SK-N-SH (cell line): ENCODE data around the gene NTRK2. TPM values are rescaled to one million over a fixed set of nuclear protein-coding genes. Genes with fewer than 3 reads are reported as not detected.

Experiments
- CTCF ChIA-PET: fragments of 300-600, 350-600 bp; formaldehyde crosslinking; extraction: SDS; loops from one replicate; lab custom pipeline; 2021; lab: Yijun Ruan, JAX
- POLR2A ChIA-PET: fragments of 350-600 bp; sonication (Branson Sonifier 250); formaldehyde crosslinking; extraction: SDS; loops from one replicate; lab custom pipeline; 2020; ENCODE audit warnings: antibody characterized with exemption, inconsistent platforms; lab: Yijun Ruan, JAX
- DNase-seq: peaks from one replicate; pipeline ENCODE4 v3.0.0; 2012
- H2AFZ ChIP-seq: fragments of 200-600 bp; sonication (generic); 2 replicates; pipeline ENCODE4 v1.8.1; 2016; ENCODE audit warnings: antibody characterized with exemption, mild to moderate bottlenecking, low read depth
- H3F3A ChIP-seq: fragments of 200-600 bp; sonication (generic); replicated peaks from 2 replicates; pipeline ENCODE3; 2016; ENCODE audit warnings: antibody characterized with exemption, mild to moderate bottlenecking; ENCODE audit not compliant: insufficient read depth
- H3K27ac ChIP-seq, 2 experiments: fragments of 200-500 bp in 1 of 2; fragments of 200-600 bp in 1 of 2; sonication (Bioruptor generic) in 1 of 2; sonication (generic), shearing (Covaris generic) in 1 of 2; 2 replicates each; pipeline versions ENCODE4 v1.5.1 to v1.6.1; 2014 to 2016; ENCODE audit warnings: low read depth in 2 of 2, inconsistent platforms in 1 of 2, low read length in 1 of 2, mild to moderate bottlenecking in 1 of 2, mixed read lengths in 1 of 2
- H3K27me3 ChIP-seq: fragments of 200-600 bp; sonication (generic), shearing (Covaris generic); 2 replicates; pipeline ENCODE4 v1.6.1; 2016; ENCODE audit warnings: mixed run types; ENCODE audit not compliant: insufficient read depth
- H3K36me3 ChIP-seq, 2 experiments: fragments of 200-500 bp in 1 of 2; fragments of 200-600 bp in 1 of 2; sonication (Bioruptor generic) in 1 of 2; sonication (generic) in 1 of 2; replicated peaks in 1 of 2; 2 replicates each; pipeline versions ENCODE3 to v1.5.1; 2014 to 2016; ENCODE audit warnings: low read length in 1 of 2, mild to moderate bottlenecking in 1 of 2; ENCODE audit not compliant: insufficient read depth in 2 of 2, control insufficient read depth in 1 of 2
- H3K4me1 ChIP-seq, 2 experiments: fragments of 200-500 bp in 1 of 2; fragments of 200-600 bp in 1 of 2; sonication (Bioruptor generic) in 1 of 2; sonication (generic), shearing (Covaris generic) in 1 of 2; 2 replicates each; pipeline versions ENCODE4 v1.5.1 to v1.6.1; 2014 to 2016; ENCODE audit warnings: low read depth in 1 of 2, low read length in 1 of 2, mixed run types in 1 of 2; ENCODE audit not compliant: insufficient read depth in 2 of 2, control insufficient read depth in 1 of 2
- H3K4me2 ChIP-seq: fragments of 200-600 bp; sonication (generic), shearing (Covaris generic); 2 replicates; pipeline ENCODE4 v1.6.1; 2017; ENCODE audit warnings: mixed run types
- H3K4me3 ChIP-seq, 2 experiments: fragments of 200-500 bp in 1 of 2; fragments of 200-600 bp in 1 of 2; sonication (Bioruptor generic) in 1 of 2; sonication (generic), shearing (Covaris generic) in 1 of 2; 2 replicates each; pipeline versions ENCODE4 v1.5.1 to v1.8.1; 2014 to 2016; ENCODE audit warnings: low read depth in 2 of 2, inconsistent platforms in 1 of 2, low read length in 1 of 2, mild to moderate bottlenecking in 1 of 2, mixed read lengths in 1 of 2, moderate library complexity in 1 of 2
- H3K79me2 ChIP-seq: fragments of 200-600 bp; sonication (generic); 2 replicates; pipeline ENCODE4 v1.8.1; 2017; ENCODE audit warnings: mild to moderate bottlenecking; ENCODE audit not compliant: insufficient read depth
- H3K9ac ChIP-seq: fragments of 200-600 bp; sonication (generic); 2 replicates; pipeline ENCODE4 v1.6.1; 2017; ENCODE audit warnings: mixed run types
- H3K9me2 ChIP-seq: fragments of 200-600 bp; sonication (generic); 2 replicates; pipeline ENCODE4 v1.6.1; 2017; ENCODE audit warnings: mixed run types
- H3K9me3 ChIP-seq: fragments of 200-600 bp; sonication (generic); 2 replicates; pipeline ENCODE4 v1.6.1; 2017; ENCODE audit warnings: mixed run types, mild to moderate bottlenecking, moderate library complexity
- H4K20me1 ChIP-seq: fragments of 200-600 bp; sonication (generic); 2 replicates; pipeline ENCODE4 v1.6.1; 2017; ENCODE audit warnings: mild to moderate bottlenecking, mixed run types; ENCODE audit not compliant: insufficient read depth
- CTCF ChIP-seq: fragments of 200-600 bp; sonication (generic); IDR thresholded peaks from 2 replicates; pipeline ENCODE4 v1.6.1; 2017; ENCODE audit warnings: antibody characterized with exemption, mild to moderate bottlenecking, moderate library complexity
- FOSL2 ChIP-seq: IDR thresholded peaks from 2 replicates; pipeline ENCODE4 v1.4.0; 2012; ENCODE audit warnings: low read depth, mild to moderate bottlenecking, moderate library complexity, borderline replicate concordance
- FOXJ3 ChIP-seq: sonication (generic); formaldehyde crosslinking; IDR thresholded peaks from 2 replicates; pipeline ENCODE4 v1.5.1; 2020; ENCODE audit warnings: mild to moderate bottlenecking, missing genetic modification reagents
- GATA2 ChIP-seq: sonication (generic); formaldehyde crosslinking; IDR thresholded peaks from 2 replicates; pipeline ENCODE4 v1.5.0; 2020; ENCODE audit warnings: mild to moderate bottlenecking, missing genetic modification reagents
- IRF3 ChIP-seq: fragments of 150-350 bp; IDR thresholded peaks from 2 replicates; pipeline ENCODE4 v1.6.1; 2016; ENCODE audit warnings: mild to moderate bottlenecking, low read depth, low read length
- RXRA ChIP-seq: IDR thresholded peaks from 2 replicates; pipeline ENCODE4 v1.4.0; 2012; ENCODE audit warnings: low read depth, mild to moderate bottlenecking, borderline replicate concordance
- TAF1 ChIP-seq: IDR thresholded peaks from 2 replicates; pipeline ENCODE4 v1.6.1; 2012; ENCODE audit warnings: low read depth, mild to moderate bottlenecking, low read length, moderate library complexity, borderline replicate concordance
- TCF12 ChIP-seq: IDR thresholded peaks from 2 replicates; pipeline ENCODE4 v1.4.0; 2012
- USF1 ChIP-seq: IDR thresholded peaks from 2 replicates; pipeline ENCODE4 v1.4.0; 2012; ENCODE audit warnings: low read depth, borderline replicate concordance
- ZBTB33 ChIP-seq: IDR thresholded peaks from 2 replicates; pipeline ENCODE4 v1.4.0; 2012; ENCODE audit warnings: low read depth, borderline replicate concordance
- WGBS: methylation state at CpG from one replicate; pipeline ENCODE4 v1.1.6; 2017; ENCODE audit warnings: low lambda C conversion rate; 5-methylcytosine and 5-hydroxymethylcytosine counted together
- polyA plus RNA-seq, 3 experiments: library from polyadenylated mRNA; depleted of rRNA; stranded (reverse); fragments of >200 nt; gene quantifications; 2 replicates each; pipeline ENCODE4 v1.2.3, GENCODE V29; 2012

Gene NTRK2
- polyA plus RNA-seq, 1 of the 3 experiments (the other 2 are of a cell fraction): 0.05 TPM

GRCh38 chr9:84652496-84653120, 16.9 kb upstream of the NTRK2 start:
- Histone ChIP-seq H3K4me3 (no peak overlapping the region), H3K9me2 (no peaks in the 10 kb centered on the region), H3K36me3 (no peaks in the 10 kb centered on the region), H3K9ac (no peak overlapping the region), H3K79me2 (no peaks in the 10 kb centered on the region), H3K9me3 (no peaks in the 10 kb centered on the region), H3K27ac (no peak overlapping the region), H3K4me2 (no peak overlapping the region), H3F3A (no peaks in the 10 kb centered on the region), H2AFZ (no peak overlapping the region), H4K20me1 (no peaks in the 10 kb centered on the region), H3K27me3 (no peaks in the 10 kb centered on the region), H3K4me1 (no peaks in the 10 kb centered on the region)
- POLR2A ChIA-PET: no interaction called here
- 16% methylated on average over 4 of the region's 4 CpGs for WGBS
- CTCF ChIA-PET: interaction anchor here (4.0 kb wide), 1 partner anchor 16 kb away, joined by 17 read pairs; no protein-coding TSS in a partner anchor
- no peak for DNase-seq
- TF ChIP-seq CTCF: no peak

- Histone ChIP-seq H3K27me3 (no peaks in the 10 kb centered on the region), H3K4me3 (no peak overlapping the region), H2AFZ (no peak overlapping the region), H3K9me2 (no peaks in the 10 kb centered on the region), H4K20me1 (no peaks in the 10 kb centered on the region), H3F3A (no peaks in the 10 kb centered on the region), H3K4me1 (no peaks in the 10 kb centered on the region), H3K27ac (no peak overlapping the region), H3K79me2 (no peaks in the 10 kb centered on the region), H3K4me2 (no peak overlapping the region), H3K9me3 (no peaks in the 10 kb centered on the region), H3K36me3 (no peaks in the 10 kb centered on the region), H3K9ac (no peak overlapping the region)
- ChIA-PET CTCF (no interaction called here), POLR2A (no interaction called here)
- DNase-seq: no peak
- no peak for TF ChIP-seq ZBTB33
- no peak for TF ChIP-seq USF1
- WGBS: 38% methylated on average over 5 of the region's 5 CpGs
Observed at GRCh38 chr9:84655447-84655846, 14.1 kb upstream of the NTRK2 start.

- H3K27me3 ChIP-seq: no peaks in the 10 kb centered on the region
- no peak overlapping the region for H3K4me2 ChIP-seq
- ChIA-PET POLR2A (no interaction called here), CTCF (interaction anchor here (0.7 kb wide), 1 partner anchor 42 kb away, joined by 3 read pairs; no protein-coding TSS in a partner anchor)
- H2AFZ ChIP-seq: no peak overlapping the region
- H3K27ac ChIP-seq: no peak overlapping the region
- no peaks in the 10 kb centered on the region for H3K79me2 ChIP-seq
- H3K4me3 ChIP-seq: no peak overlapping the region
- no peak for DNase-seq
- no peaks in the 10 kb centered on the region for H3K36me3 ChIP-seq
- no peak overlapping the region for H3K9ac ChIP-seq
- no peak for TF ChIP-seq IRF3
- TF ChIP-seq TAF1: no peak
- no peak for TF ChIP-seq GATA2 (CRISPR knock-in tag)
- TF ChIP-seq TCF12: no peak
- no peak for TF ChIP-seq FOSL2
- TF ChIP-seq RXRA: no peak
- TF ChIP-seq ZBTB33: no peak
- no peak for TF ChIP-seq FOXJ3 (CRISPR knock-in tag)
- no peaks in the 10 kb centered on the region for H3K9me2 ChIP-seq
- no peaks in the 10 kb centered on the region for H3F3A ChIP-seq
- WGBS: 17% methylated on average over 5 of the region's 5 CpGs
- H4K20me1 ChIP-seq: no peaks in the 10 kb centered on the region
- H3K9me3 ChIP-seq: no peaks in the 10 kb centered on the region
- no peaks in the 10 kb centered on the region for H3K4me1 ChIP-seq
Observed at GRCh38 chr9:84659313-84659712, 10.2 kb upstream of the NTRK2 start.
